K562 (cell line): ENCODE data around the gene TMEM217. TPM values are rescaled to one million over a fixed set of nuclear protein-coding genes. Genes with fewer than 3 reads are reported as not detected.

Experiments used
- CBFA2T3 ChIP-seq: fragments of 450-650 bp; IDR thresholded peaks from 2 replicates; pipeline ENCODE4 v1.6.1; 2017
- CEBPB ChIP-seq: fragments of 450-650 bp; IDR thresholded peaks from 2 replicates; pipeline ENCODE4 v1.6.1; 2016; ENCODE audit warnings: missing genetic modification characterization, missing compliant biosample characterization
- ETV5 ChIP-seq: sonication (generic); formaldehyde crosslinking; IDR thresholded peaks from 2 replicates; pipeline ENCODE4 v1.4.0; 2020; ENCODE audit warnings: low read depth, mild to moderate bottlenecking, missing genetic modification reagents
- ID3 ChIP-seq, 2 experiments: fragments of 250-450 bp in 1 of 2; fragments of 450-650 bp in 1 of 2; sonication (Bioruptor Pico) in 1 of 2; IDR thresholded peaks; 2 replicates each; pipeline versions ENCODE4 v1.6.1 to v1.8.0; 2016 to 2021; ENCODE audit warnings: mild to moderate bottlenecking in 2 of 2, moderate library complexity in 2 of 2, missing compliant biosample characterization in 1 of 2, missing genetic modification characterization in 1 of 2
- ILK ChIP-seq: fragments of 450-650 bp; IDR thresholded peaks from 2 replicates; pipeline ENCODE4 v1.6.1; 2016; ENCODE audit warnings: missing genetic modification characterization, low read depth, mild to moderate bottlenecking, missing compliant biosample characterization, moderate library complexity, borderline replicate concordance
- L3MBTL2 ChIP-seq: fragments of 450-650 bp; IDR thresholded peaks from 2 replicates; pipeline ENCODE4 v1.6.1; 2016; ENCODE audit warnings: mild to moderate bottlenecking, moderate library complexity
- MEF2D ChIP-seq: conservative IDR thresholded peaks from 2 replicates; pipeline ENCODE4 v1.6.1; 2016; ENCODE audit warnings: low read depth, missing genetic modification characterization, missing compliant biosample characterization
- PHB ChIP-seq: fragments of 250-450 bp; sonication (Bioruptor Pico); IDR thresholded peaks from 2 replicates; pipeline ENCODE4 v1.5.0; 2021
- PHTF2 ChIP-seq: fragments of 250-450 bp; sonication (Bioruptor Pico); IDR thresholded peaks from 2 replicates; pipeline ENCODE4 v1.5.0; 2021; ENCODE audit warnings: mild to moderate bottlenecking
- SRSF7 ChIP-seq: fragments of 200-400 bp; formaldehyde crosslinking; optimal IDR thresholded peaks from 2 replicates; pipeline ENCODE3; 2017; ENCODE audit warnings: mild to moderate bottlenecking, low read depth, low read length
- SRSF9 ChIP-seq: fragments of 200-400 bp; formaldehyde crosslinking; IDR thresholded peaks from 2 replicates; pipeline ENCODE4 v1.6.1; 2017; ENCODE audit warnings: low read depth, low read length, borderline replicate concordance
- ZBTB17 ChIP-seq: fragments of 450-650 bp; formaldehyde crosslinking; IDR thresholded peaks from 2 replicates; pipeline ENCODE4 v1.4.0; 2020; ENCODE audit warnings: mild to moderate bottlenecking
- ZBTB7A ChIP-seq: IDR thresholded peaks from 2 replicates; pipeline ENCODE4 v1.6.1; 2011; ENCODE audit warnings: low read depth, mild to moderate bottlenecking, low read length, moderate library complexity, borderline replicate concordance; ENCODE audit not compliant: control insufficient read depth
- ZFP36 ChIP-seq: fragments of 150-350 bp; IDR thresholded peaks from 2 replicates; pipeline ENCODE4 v1.6.1; 2018; ENCODE audit warnings: low read length, low read depth; ENCODE audit not compliant: partially characterized antibody
- ZNF253 ChIP-seq: fragments of 250-450 bp; sonication (Bioruptor Pico); conservative IDR thresholded peaks from 2 replicates; pipeline ENCODE4 v1.6.1; 2021; ENCODE audit warnings: mild to moderate bottlenecking
- ZNF324 ChIP-seq: fragments of 250-450 bp; sonication (Bioruptor Pico); IDR thresholded peaks from 2 replicates; pipeline ENCODE4 v1.4.0; 2020; ENCODE audit warnings: mild to moderate bottlenecking
- ZZZ3 ChIP-seq: fragments of 450-650 bp; IDR thresholded peaks from 2 replicates; pipeline ENCODE4 v1.6.1; 2016; ENCODE audit warnings: antibody characterized with exemption, mild to moderate bottlenecking, moderate library complexity
- polyA plus RNA-seq, 8 experiments: library from polyadenylated mRNA; depleted of rRNA in 4 of 8; stranded (reverse) in 5 of 8; unstranded in 3 of 8; fragments of >200 nt; fragmentation: Nextera tagmentation in 2 of 8; fragmentation: Illumina TruSeq in 1 of 8; extraction: Ambion mirVana in 2 of 8; extraction: Trizol in 1 of 8; gene quantifications; 2 replicates each; pipeline versions ENCODE4 v1.2.1 to v1.2.3, GENCODE V29; 2011 to 2014; ENCODE audit warnings: inconsistent platforms in 1 of 8, missing spikeins in 1 of 8
- total RNA-seq, 7 experiments: library from RNA; depleted of rRNA in 6 of 7; stranded (reverse); fragments of >200 nt in 6 of 7; fragmentation: Illumina TruSeq in 2 of 7; extraction: Trizol in 2 of 7; gene quantifications; 2 replicates each; pipeline versions ENCODE4 v1.2.1 to v1.2.3, GENCODE V29; 2011 to 2021; ENCODE audit warnings: low replicate concordance in 1 of 7
- TF ChIP-seq, protein P1 (sequence below): sonication (generic); formaldehyde crosslinking; IDR thresholded peaks from 2 replicates; pipeline ENCODE4 v1.5.0; 2020; ENCODE audit warnings: missing genetic modification reagents
- TF ChIP-seq, protein P2 (sequence below): sonication (generic); formaldehyde crosslinking; IDR thresholded peaks from 2 replicates; pipeline ENCODE4 v1.8.1; 2022; ENCODE audit warnings: missing genetic modification reagents
- TF ChIP-seq, protein P3 (sequence below): fragments of 250-450 bp; sonication (Bioruptor Pico); IDR thresholded peaks from 2 replicates; pipeline ENCODE4 v1.4.0; 2020; ENCODE audit warnings: borderline replicate concordance

TMEM217 gene
- total and polyA plus RNA-seq, 9 of the 15 experiments (the other 6 are each of a cell fraction or from before 2014, with no cell fraction given) = 1.3 to 8.0 (median 1.9) TPM

- TF ChIP-seq, protein P1, sequence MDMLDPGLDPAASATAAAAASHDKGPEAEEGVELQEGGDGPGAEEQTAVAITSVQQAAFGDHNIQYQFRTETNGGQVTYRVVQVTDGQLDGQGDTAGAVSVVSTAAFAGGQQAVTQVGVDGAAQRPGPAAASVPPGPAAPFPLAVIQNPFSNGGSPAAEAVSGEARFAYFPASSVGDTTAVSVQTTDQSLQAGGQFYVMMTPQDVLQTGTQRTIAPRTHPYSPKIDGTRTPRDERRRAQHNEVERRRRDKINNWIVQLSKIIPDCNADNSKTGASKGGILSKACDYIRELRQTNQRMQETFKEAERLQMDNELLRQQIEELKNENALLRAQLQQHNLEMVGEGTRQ = peak; percentile 86
- TF ChIP-seq PHTF2 (CRISPR knock-in tag) = peak; percentile 84; the same call in 1 of the 2 replicates
- no peak for TF ChIP-seq ETV5 (CRISPR knock-in tag)
- TF ChIP-seq ILK = no peak
- TF ChIP-seq ZZZ3 = no peak
- 0 out of 2 replicates have a peak, but pooled peaks have one; percentile 50 for TF ChIP-seq PHB (CRISPR knock-in tag)
- TF ChIP-seq ZBTB17 (CRISPR knock-in tag) = no peak
- TF ChIP-seq ZNF324 (CRISPR knock-in tag) = no peak
- TF ChIP-seq ZNF253 (CRISPR knock-in tag) = no peak
- TF ChIP-seq, protein P2, sequence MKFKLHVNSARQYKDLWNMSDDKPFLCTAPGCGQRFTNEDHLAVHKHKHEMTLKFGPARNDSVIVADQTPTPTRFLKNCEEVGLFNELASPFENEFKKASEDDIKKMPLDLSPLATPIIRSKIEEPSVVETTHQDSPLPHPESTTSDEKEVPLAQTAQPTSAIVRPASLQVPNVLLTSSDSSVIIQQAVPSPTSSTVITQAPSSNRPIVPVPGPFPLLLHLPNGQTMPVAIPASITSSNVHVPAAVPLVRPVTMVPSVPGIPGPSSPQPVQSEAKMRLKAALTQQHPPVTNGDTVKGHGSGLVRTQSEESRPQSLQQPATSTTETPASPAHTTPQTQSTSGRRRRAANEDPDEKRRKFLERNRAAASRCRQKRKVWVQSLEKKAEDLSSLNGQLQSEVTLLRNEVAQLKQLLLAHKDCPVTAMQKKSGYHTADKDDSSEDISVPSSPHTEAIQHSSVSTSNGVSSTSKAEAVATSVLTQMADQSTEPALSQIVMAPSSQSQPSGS (CRISPR knock-in tag) = no peak
- TF ChIP-seq ZFP36 = no peak
- TF ChIP-seq SRSF7 = no peak
- TF ChIP-seq, protein P3, sequence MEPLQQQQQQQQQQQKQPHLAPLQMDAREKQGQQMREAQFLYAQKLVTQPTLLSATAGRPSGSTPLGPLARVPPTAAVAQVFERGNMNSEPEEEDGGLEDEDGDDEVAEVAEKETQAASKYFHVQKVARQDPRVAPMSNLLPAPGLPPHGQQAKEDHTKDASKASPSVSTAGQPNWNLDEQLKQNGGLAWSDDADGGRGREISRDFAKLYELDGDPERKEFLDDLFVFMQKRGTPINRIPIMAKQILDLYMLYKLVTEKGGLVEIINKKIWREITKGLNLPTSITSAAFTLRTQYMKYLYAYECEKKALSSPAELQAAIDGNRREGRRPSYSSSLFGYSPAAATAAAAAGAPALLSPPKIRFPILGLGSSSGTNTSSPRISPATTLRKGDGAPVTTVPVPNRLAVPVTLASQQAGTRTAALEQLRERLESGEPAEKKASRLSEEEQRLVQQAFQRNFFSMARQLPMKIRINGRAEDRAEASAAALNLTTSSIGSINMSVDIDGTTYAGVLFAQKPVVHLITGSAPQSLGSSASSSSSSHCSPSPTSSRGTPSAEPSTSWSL (CRISPR knock-in tag) = no peak
- TF ChIP-seq L3MBTL2 = peak; percentile 68
- no peak for TF ChIP-seq ID3 (CRISPR knock-in tag; IDR thresholded peaks at IDR 0.05)
- no peak for TF ChIP-seq ID3 (tag; IDR thresholded peaks at IDR 0.05)
- TF ChIP-seq CEBPB = peak; percentile 82
- no peak for TF ChIP-seq ZBTB7A
- TF ChIP-seq SRSF9 = no peak
- TF ChIP-seq MEF2D (tag) = no peak
- no peak; the same call in 1 of the 2 replicates for TF ChIP-seq CBFA2T3
These were observed 85.8 kb downstream of the TMEM217 start (continued) for GRCh38 chr6:37171970-37172812.
